Hepatocyte (in vitro differentiated cells): ENCODE measurements around the gene HSP90AA1.

ENCODE experiments used
- CTCF ChIP-seq: fragments of 200-600 bp; sonication (generic); IDR thresholded peaks from 2 replicates; pipeline ENCODE4 v1.5.1; 2016; ENCODE audit warnings: antibody characterized with exemption, mild to moderate bottlenecking; ENCODE audit not compliant: poor library complexity
- EZH2 ChIP-seq: fragments of 200-600 bp; sonication (generic); IDR thresholded peaks from 2 replicates; pipeline ENCODE4 v1.6.1; 2016; ENCODE audit warnings: antibody characterized with exemption, mild to moderate bottlenecking, borderline replicate concordance
- EZH2phosphoT487 ChIP-seq: fragments of 200-600 bp; sonication (generic); IDR thresholded peaks from one replicate; pipeline ENCODE4 v1.6.1; 2018; ENCODE audit warnings: antibody characterized with exemption, mild to moderate bottlenecking, low read depth, moderate library complexity; ENCODE audit not compliant: unreplicated experiment, severe bottlenecking

- TF ChIP-seq CTCF (no peak), EZH2 (no peak), EZH2phosphoT487 (no peak)
Observed at GRCh38 chr14:102087762-102088011, 843 bp upstream of the HSP90AA1 start.
